Fibroblast of skin of scalp (primary cell): ENCODE data around the gene CCNT2.
A peak's percentile ranks its signal among the peaks of the same experiment; 100 is the strongest.
"Not testable (repeated sequence)": the region's sequence is repeated elsewhere in the genome, so short reads cannot be mapped to it uniquely, and the experiment has no call there.

ENCODE experiments used
- DNase-seq: peaks from one replicate; pipeline ENCODE4 v3.0.0-alpha.2; 2013

Gene CCNT2

DNA sequence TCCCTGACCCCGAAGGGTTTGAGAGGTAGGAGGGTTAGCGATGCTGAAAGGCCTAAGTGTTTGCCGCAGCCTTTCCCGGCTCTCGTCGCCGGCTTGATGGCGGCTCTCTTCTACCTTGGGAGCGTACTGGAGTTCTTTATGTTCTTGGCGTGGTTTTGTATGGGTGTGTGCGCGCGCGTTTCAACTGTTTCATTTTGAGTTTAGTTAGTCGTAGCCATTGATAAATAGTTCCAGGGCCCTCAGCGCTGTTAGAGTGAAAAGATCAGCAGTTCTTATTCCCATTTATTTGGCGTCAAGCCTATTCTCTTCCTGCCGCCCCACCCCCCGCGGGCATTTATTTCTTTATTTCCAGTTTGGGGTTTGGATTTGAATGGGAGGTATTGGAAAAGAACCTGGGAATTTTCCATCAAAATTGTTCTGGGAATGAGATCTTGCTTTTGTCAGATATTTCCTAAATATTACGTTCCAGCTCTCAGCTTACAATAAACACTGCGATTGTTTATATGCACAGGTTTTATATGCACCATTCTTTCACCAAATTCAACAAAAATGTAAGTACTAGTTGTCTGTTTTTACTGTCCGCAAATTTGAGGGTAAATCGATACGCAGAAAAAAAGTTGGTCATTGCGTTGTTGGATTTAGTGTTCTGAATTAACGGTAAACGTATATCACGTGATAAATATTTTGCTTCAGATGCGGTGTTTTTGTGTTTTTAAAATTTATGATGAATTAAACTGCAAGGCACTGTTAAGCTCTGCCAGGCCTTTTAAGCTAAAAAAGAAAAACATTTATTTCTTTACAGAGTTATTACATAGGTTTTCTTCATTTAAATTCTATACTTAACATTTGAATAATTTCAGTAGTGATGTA lies 954 bp downstream of the CCNT2 start:
- peak; percentile 17 for DNase-seq

DNA sequence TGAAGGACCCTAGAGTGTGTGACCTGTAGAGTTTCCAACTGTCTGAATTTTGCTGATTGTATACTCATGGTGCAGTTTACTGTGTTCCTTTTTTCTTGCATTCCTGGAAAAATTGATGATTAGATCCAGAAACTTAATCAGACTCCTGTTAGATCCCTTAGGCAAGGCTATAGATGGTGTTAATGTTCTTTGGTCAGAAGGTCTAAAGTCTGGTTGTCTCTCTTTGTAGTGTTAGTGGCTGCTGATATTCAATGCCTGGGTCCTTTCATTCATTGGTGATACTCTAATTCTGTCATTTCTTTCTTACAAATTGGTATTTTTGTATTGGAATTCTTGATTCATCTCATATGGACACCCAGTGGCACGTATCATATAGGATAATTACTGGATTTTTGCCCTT lies 6.3 kb downstream of the CCNT2 start:
- DNase-seq, result no peak

DNA sequence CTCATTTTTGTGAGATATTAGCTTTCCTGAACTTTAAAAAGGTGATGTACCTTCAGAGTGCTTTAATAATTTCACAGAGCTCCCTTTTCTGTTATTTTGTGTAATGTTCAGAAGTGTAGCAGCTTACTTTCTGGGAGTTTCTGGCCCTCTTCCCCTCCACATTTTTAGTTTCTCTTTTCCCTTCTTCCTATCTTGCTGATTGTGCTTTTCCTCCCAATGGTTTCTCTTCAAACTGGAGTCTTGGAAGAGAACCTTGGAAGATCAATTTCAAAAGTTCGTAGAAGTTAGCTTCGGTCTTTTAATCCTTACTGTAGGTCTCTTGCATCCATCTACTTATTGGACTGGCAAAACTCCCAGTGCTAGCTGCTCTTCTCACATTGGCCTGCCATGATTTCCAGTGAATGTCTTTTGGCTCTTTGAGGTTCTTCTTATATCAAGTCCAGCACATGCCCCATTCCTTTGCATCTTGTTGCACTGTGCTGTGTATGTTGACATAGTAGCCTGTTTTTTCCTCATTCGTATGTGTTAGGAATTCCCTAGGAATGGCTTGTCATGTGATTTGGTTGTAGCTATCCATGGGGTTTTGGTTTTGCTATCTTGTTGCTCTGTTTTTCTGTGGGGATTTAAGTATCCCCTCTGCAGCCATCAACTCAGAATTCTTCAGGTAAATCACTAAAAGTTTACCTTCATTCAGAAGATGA lies 7.8 kb downstream of the CCNT2 start:
- peak; percentile 10 for DNase-seq

DNA sequence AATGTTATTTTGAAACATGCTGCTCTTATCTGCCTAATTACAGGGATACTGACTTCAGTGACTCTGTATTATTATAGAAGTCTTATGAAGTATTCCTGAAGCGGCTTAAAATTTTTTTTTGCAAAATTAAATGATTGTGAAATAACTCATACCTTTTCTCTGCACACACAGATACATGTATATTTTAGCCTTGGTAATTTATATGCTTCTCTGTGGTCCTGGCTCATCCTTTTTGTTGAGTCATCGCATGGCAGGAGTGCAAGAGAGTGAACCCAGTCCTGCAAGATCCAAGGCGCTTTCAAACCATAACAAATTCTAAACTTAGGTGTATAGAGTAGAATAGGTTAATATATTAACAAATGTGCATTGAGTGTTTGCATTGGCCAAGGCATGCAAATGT lies 8.6 kb downstream of the CCNT2 start:
- peak; percentile 27 for DNase-seq

DNA sequence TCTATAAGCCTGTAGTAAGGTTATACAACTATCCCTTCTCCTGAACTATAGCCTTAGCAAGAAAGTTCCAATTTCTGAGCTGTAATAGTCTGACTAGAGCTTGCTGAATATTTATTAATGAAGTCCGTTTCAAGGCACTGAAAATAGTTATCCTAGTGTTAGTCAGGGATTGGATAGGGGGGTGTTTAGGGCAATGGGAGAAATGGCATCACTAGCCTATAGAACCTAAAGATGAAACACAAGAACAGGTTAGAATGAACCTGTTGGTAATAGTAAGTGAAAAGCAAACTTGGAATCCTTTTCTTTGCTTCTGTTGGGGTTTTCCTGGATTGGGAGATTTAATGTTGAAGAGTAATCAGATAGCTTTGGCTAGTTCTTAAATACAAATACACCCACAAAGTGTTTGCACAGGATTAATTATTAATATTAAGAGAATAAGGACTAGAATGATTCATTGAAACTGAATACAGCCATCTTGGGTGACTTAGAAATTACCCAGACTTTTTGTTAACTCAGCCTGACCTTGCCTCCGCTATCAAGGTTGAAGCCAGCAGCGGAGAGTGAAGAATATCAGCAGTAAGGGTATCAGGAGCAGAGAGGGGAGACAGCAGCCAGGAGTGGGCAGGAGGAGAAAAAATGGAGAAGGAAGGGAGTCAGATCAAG lies 14.4 kb downstream of the CCNT2 start:
- DNase-seq, result no peak

DNA sequence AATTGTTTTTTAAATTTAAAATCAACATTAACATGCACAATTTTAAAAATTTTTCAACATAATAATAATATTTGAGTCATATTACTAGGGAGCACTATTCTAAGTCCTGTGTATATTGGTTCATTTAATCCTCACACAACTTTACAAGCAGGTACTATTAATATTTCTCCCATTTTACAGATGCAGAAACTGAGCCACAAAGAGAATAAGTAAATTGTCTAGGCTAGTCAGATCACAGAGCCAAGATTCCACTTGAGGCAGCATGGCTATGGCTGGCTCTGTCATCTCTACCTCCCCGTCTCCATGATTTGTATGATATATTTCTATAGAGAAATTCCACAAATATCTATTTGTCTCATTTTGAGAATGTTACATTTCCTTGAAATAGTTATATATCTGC lies 15.1 kb downstream of the CCNT2 start:
- no peak for DNase-seq

DNA sequence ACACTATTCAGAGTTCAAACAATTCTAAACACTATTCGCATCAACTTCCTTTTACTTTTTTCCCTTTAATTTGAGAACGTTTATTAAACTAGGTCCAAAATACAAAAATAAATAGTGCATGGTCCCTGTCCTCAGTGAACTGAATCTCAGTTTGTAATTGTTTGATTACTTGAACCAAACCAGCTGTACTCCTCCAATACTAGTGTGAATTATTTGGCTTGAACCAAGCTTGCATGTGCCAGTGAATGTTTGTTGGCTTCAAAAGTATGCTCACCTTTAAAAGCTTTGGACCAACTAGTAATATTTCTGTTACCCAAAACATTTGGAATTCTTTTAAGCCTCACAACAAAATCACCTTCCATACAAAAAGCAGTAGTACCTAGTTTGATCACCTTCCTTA lies 15.5 kb downstream of the CCNT2 start:
- no peak for DNase-seq

DNA sequence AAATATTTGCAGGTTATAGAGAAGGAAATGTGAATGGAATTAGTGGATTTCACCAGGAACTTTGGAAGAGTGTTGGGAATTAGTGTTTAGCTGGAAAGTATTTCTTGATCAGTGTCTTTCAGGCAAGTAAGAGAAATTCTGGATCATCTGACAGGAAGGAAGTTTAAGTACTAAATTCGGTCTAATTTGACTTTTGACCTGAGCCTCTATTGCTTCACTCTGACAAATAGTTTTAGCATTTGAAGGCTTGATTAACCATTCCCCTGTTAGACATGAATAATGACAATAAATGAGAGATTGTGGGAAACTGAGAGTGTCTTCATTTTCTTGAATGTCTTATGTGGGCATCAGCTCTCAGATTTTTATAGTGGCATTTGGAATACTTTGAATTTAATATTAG lies 16.0 kb downstream of the CCNT2 start:
- DNase-seq, result no peak

DNA sequence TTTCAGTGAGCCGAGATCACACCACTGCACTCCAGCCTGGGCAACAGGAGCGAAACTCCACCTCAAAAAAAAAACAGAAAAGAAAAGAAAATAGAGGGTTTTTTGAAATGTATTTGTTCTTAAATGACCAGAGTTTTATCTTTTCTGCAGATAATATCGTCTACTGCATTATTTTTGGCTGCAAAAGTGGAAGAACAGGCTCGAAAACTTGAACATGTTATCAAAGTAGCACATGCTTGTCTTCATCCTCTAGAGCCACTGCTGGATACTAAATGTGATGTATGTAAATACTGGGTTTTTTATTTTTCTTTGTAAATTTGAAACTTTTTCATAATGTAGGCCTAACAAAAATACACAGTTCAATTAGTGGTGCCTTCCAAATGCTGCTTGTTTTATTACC lies 18.1 kb downstream of the CCNT2 start:
- no peak for DNase-seq

DNA sequence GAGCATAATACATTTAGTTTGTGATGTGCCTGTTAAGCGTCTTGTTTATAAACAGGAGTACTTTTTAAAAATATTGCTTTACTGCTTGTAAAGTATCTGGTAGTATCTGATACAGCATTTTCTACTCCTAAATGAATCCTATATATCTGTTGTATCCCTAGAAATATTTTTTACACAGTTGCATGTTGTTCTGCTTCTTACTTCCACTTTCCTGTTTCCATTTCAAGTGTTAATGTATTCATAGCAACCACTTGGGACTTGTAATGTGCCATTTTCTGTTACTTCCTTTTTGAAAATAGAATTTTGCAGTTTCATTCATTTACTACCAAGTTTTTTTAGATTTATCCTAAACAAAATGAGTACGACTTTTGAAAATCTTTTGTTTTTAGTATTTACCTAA lies 24.9 kb downstream of the CCNT2 start:
- no peak for DNase-seq

DNA sequence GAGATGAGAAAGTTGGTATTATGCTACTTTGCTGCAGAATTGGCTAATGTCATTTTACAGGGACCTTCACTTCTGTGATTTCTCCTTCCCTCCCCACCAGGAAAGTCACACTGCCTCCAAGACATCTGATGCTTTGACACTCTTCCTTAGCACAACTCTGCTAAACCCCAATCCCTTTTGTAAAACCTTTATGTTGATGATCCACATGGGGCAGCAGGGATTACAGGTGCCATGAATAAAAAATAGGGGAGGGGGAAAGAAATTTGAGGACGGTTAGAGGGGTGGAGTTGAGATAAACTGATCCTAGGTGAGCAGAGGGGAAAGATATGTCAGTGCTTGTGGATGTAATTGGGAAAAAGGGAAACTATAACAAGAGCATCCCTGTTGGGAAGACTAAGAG lies 26.4 kb downstream of the CCNT2 start:
- DNase-seq, result no peak

DNA sequence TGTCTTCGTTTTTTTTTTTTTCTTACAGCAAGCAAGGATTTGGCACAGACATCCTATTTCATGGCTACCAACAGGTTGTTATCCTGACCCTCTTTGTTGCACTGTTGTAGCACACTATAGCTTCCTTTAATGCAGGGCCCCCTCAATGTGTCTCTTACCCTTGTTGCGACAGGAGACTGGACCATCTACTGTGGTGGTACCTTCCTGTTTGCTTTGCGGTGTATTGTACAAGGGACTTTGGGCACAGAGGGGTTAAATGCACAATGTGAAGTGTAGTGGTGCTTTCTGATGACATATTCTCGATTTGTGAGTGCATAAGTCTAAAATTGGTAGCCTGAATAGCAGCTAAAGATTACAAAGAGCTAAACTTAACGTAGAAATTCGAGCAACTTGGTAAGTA lies 27.5 kb downstream of the CCNT2 start:
- no peak for DNase-seq

DNA sequence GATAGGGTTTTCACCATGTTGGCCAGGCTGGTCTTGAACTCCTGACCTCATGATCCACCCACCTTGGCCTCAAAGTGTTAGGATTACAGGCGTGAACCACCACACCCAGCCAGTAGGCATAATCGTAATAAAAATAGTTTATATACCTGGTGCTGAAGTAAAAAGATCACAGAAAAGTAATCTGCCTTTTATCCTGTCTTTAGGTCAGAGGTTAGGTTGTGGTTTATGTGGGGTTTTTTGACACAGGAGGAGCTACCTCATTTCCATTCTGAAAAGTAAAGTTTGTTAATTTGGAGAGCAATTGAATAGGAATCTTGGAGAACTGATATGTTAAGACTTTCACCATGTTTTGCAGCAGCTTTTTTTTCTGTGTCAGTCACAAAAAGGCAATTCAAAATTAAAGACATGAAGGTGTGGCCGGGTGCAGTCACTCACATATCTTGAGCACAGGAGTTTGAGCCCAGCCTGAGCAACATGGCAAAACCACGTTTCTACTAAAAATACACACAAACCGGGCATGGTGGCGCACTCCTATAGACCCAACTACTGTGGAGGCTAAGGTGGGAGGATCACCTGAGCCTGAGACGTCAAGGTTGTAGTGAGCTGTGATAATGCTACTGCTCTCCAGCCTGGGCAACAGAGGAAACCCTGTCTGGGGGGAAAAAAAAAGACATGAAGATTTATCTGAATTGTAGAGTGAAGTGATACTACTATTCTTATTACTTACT lies 31.5 kb downstream of the CCNT2 start:
- no peak for DNase-seq

DNA sequence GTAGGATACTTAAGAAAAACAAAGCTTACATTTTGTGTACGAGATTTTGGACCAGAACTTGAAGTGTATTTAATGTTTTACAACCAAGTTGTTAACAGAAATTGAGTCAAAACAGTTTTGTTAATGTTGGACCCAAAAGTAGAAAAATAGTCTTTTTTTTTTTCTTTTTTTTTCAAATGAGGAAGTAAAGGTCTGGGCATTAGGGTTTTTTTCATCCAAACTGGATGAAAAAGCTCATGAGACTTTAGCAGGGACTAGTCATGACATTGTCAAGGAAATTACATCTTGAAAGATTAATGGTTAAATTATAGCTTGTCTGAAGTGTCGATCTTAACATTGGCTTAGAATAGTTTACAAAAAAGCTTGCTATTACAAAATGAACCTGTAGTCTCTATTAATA lies 32.3 kb downstream of the CCNT2 start:
- DNase-seq, result no peak

DNA sequence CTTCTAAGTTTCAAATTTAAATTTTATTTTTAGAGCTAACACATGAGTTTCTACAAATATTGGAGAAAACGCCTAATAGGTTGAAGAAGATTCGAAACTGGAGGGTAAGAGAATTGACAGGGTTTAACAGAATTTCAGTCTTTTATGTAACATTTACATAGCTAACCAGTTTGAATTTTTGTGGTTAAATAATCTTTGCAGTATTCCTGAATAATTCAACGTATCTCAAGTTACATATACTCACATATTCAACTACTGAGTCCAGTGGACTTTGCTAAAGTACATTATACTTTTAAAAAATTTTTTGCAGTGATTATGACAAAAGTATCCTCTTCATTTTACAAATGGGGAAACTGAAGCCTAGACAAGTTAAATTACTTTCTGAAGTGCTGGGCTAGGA lies 34.0 kb downstream of the CCNT2 start:
- DNase-seq, result peak; percentile 15

DNA sequence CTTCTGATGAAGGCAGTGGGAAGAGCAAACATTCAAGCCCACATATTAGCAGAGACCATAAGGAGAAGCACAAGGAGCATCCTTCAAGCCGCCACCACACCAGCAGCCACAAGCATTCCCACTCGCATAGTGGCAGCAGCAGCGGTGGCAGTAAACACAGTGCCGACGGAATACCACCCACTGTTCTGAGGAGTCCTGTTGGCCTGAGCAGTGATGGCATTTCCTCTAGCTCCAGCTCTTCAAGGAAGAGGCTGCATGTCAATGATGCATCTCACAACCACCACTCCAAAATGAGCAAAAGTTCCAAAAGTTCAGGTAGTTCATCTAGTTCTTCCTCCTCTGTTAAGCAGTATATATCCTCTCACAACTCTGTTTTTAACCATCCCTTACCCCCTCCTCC lies 35.4 kb downstream of the CCNT2 start:
- DNase-seq, result no peak

DNA sequence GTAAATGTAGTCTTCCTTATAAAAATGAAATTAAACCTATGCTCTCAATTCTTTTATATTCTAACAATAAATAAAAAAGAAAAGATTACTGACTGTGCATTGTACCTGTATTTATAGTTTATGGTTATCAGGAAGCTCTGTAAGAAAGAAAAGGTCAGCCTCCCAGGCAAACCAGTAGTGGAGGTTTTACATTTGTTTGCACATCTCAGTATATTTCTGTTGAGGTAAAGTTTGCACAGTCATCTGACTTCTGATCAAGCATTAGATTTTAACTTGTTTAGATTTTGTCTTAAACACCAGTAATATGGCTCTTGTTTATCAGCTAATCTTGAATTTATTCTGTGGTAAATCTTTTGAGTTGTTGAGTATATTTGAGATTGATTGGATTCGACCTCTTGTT lies 37.1 kb downstream of the CCNT2 start:
- DNase-seq, result no peak

DNA sequence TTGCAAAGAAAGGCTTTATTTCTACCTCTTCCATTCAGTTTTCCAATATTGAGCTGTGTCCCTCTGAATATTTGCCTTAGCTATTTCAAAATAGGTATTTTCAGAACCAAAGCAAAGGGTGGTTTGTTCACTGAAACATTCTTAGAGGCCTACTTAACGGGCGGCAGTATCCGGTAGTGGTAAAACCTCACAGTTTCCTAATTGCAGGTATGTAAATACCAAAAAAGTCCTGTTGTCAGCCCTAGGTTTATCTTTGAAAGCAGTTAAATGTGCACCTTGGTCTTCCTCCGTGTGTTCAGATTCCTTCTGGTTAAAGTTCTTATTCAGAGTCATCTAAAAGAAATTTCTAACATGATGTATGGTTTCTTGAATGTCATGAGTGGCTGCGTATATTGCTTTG lies 38.9 kb downstream of the CCNT2 start:
- no peak for DNase-seq

DNA sequence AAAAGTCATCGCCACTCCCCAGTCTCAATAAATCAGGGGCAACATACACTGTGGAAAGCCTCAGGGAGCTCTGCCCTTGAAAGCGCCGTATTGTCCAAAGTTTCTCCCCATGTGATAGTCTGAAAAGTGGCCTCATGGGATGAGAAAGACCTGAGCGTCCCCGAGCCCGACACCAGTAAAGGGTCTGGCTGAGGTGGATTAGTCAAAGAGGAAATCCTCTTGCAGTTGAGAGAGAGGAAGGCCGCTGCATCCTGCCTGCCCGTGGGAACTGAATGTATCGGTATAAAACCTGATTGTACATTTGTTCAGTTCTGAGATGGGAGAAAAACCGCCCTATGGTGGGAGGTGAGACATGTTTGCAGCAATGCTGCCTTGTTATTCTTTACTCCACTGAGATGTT lies 48.5 kb downstream of the CCNT2 start:
- not testable (repeated sequence) for DNase-seq

DNA sequence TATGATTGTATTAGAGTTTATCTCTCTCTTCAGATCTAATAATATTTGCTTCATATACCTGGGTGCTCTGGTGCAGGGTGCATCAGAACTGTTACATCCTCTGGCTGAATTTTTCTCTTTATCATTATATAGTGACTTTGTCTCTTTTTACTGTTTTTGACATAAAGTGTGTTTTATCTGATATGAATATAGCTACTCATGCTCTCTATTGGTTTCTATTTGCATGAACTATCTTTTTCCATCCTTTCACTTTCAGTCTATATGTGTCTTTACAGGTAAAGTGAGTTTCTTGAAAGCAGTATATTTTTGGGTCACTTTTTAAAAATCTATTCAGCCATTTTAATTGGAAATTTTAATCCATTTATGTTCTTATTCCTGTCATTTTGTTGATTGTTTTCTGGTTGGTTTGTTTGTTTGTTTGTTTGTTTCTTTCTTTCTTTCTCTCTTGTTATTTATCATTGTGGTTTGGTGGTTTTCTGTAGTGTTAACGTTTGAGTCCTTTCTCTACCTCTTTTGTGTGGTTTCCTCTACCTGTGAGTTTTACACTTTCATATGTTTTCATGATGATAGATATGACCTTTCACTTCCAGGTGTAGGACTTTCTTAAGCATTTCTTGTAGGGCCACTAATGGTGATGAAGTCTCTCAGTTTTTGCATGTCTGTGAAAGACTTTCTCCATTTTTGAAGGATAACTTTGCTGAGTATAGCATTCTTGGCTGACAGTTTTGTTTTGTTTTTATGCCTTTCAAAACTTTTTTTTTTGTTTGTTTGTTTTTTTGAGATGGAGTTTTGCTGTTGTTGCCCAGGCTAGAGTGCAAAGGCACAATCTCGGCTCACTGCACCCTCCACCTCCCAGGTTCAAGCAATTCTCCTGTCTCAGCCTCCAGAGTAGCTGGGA lies 54.9 kb downstream of the CCNT2 start:
- no peak for DNase-seq

DNA sequence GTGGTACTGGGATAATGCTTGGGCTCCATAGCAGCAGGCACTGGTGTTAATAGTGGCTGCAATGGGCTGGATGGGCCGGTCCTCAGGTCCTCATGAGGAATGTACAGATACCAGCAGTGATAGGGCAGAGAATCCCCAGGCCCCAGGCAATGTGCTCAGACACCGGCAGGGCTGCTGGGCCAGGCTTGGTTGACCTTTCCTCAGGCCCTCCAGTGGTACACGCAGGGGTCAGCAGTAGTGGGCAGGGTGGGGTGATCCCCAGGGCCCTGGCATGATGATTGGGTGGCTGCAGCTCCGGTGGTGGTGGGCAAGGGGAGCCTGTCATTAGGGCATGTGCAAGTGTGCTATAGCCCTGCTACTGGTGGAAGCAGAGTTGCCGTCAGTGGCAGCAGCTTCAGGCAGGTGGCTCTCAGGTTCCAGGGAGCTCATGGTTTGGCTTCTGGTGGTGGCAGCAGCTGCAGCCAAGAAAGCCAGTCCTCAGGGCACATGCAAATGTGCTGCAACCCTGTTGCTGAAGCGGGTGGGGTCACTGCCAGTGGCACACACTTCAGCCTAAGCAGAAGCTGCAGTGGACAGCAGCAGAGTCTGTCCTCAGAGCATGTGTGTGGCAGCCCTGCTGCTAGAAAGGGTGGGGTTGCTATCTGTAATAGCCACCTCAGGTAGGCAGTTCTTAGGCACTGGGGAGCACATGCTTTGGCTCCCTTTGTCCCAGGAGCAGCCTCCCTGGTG lies 56.8 kb downstream of the CCNT2 start:
- no peak for DNase-seq
